GM12872 (cell line): Measurements from ENCODE around the gene NAXD.

Source experiments
- TF ChIP-seq, protein P1 (sequence below): IDR thresholded peaks from 3 replicates; pipeline ENCODE4 v1.5.1; 2011; ENCODE audit warnings: low read depth, mild to moderate bottlenecking, low read length, moderate library complexity; ENCODE audit not compliant: insufficient read depth

NAXD gene

DNA sequence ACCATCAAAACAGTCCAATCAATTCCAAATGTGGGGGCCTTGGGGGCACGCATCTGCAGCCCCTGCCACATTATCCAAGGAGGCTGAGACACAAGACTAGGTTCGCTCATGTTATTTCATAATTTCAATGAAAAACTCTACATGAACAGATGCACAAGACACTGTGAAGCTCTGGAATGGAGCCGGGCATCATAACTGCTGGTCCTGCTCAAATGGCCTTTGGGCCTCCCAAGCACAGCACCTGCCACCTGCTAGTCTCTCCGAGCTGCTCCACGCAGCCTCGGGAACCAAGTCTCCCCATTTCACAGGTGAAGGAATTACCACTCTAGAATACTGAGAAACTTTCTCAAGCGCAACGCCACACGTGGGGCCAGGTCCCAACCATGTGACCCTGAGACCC is 73.7 kb downstream of the NAXD start:
- TF ChIP-seq, protein P1, sequence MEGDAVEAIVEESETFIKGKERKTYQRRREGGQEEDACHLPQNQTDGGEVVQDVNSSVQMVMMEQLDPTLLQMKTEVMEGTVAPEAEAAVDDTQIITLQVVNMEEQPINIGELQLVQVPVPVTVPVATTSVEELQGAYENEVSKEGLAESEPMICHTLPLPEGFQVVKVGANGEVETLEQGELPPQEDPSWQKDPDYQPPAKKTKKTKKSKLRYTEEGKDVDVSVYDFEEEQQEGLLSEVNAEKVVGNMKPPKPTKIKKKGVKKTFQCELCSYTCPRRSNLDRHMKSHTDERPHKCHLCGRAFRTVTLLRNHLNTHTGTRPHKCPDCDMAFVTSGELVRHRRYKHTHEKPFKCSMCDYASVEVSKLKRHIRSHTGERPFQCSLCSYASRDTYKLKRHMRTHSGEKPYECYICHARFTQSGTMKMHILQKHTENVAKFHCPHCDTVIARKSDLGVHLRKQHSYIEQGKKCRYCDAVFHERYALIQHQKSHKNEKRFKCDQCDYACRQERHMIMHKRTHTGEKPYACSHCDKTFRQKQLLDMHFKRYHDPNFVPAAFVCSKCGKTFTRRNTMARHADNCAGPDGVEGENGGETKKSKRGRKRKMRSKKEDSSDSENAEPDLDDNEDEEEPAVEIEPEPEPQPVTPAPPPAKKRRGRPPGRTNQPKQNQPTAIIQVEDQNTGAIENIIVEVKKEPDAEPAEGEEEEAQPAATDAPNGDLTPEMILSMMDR, result no peak
